Measurements from ENCODE around the gene ZFAND2A.
"Not testable (repeated sequence)": the region's sequence is repeated elsewhere in the genome, so short reads cannot be mapped to it uniquely, and the experiment has no call there.

The ZFAND2A gene

DNA sequence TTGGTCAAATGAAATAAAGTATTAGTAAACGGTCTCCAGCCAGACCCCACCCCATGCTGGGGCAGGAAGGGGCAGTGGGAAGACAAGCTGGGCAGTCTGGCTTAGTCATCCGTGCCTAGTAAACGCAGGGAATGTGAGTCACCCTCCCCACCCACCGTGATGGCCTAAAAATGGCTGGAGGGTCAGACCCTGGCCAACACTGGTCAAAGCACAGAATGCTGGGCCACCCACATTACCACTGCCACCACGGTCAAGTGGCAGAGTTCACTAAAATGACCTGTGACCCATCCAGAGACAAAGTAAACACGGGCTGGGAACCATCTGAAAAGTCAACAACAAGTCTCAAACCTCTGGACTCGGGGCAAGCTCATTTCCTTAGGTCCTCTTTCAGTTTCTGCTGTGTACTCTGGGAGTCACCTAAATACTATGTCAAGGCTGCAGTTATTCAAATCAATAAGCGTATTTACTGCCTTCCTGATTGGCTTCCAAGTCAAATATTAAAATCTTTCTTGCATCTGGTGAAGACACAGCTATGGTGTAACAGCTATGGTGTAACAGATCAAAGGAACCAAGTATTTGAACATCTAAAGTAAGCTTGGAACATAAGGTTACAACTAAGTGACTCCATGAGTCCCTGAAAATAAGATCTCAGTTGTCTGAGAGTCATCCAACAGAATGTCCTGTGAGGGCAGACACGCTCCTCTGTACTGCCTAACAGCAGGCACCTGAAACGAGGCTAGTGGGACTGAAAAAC is 3.0 kb downstream of the ZFAND2A start:
- DNase-seq: no peak
- H3K9me3 ChIP-seq (ENCODE audit: severe bottlenecking): no peaks in the 10 kb centered on the region
- H3K4me3 ChIP-seq (ENCODE audit: low read depth, low read length): no peak overlapping the region
- no peaks in the 10 kb centered on the region for H3K27me3 ChIP-seq (ENCODE audit: insufficient read depth, low read depth, severe bottlenecking)
- no peak for TF ChIP-seq CTCF (IDR thresholded peaks at IDR 0.05; ENCODE audit: low read depth, low read length)
- no peak overlapping the region for H3K27ac ChIP-seq
- H3K36me3 ChIP-seq: peaks cover 48% of the 10 kb centered on the region

- H3K36me3 ChIP-seq: peaks cover 51% of the 10 kb centered on the region
- H3K4me3 ChIP-seq (ENCODE audit: low read depth, low read length); DNase-seq; H3K27ac ChIP-seq; H3K9me3 ChIP-seq (ENCODE audit: severe bottlenecking); H3K27me3 ChIP-seq (ENCODE audit: insufficient read depth, low read depth, severe bottlenecking): not testable (repeated sequence)
Observed at GRCh38 chr7:1155818-1156781, 3.9 kb downstream of the ZFAND2A start.

- DNase-seq: no peak
Observed at GRCh38 chr7:1154172-1154739, 5.7 kb downstream of the ZFAND2A start.

DNA sequence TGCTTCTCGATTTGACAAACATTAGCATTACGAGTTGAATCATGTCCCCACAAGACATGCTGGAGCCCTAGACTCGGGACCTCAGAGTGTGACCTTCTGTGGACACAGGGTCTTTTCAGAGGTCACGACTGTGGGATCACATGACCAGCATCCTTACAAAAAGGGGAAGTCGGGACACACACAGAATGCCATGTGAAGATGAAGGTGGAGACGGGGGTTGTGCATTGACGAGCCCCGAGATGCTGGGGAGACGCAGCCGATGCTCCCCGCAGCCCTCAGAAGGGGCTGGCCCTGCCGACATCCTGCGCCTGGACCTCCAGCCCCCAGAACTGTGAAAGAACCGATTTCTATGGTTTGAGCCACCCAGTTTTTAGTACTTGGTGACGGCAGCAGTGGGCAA is 7.5 kb downstream of the ZFAND2A start:
- Histone ChIP-seq H3K4me3 (ENCODE audit: low read depth, low read length) (no peak overlapping the region), H3K9me3 (ENCODE audit: severe bottlenecking) (no peaks in the 10 kb centered on the region), H3K27me3 (ENCODE audit: insufficient read depth, low read depth, severe bottlenecking) (no peaks in the 10 kb centered on the region), H3K36me3 (peaks cover 43% of the 10 kb centered on the region), H3K27ac (no peak overlapping the region)
- no peak for TF ChIP-seq CTCF (IDR thresholded peaks at IDR 0.05; ENCODE audit: low read depth, low read length)
- no peak for DNase-seq

More at GRCh38 chr7:1154172-1154739, 5.7 kb downstream of the ZFAND2A start:
- Histone ChIP-seq H3K9me3 (ENCODE audit: severe bottlenecking) (no peaks in the 10 kb centered on the region), H3K27ac (no peak overlapping the region), H3K36me3 (peaks cover 51% of the 10 kb centered on the region), H3K4me3 (ENCODE audit: low read depth, low read length) (no peak overlapping the region), H3K27me3 (ENCODE audit: insufficient read depth, low read depth, severe bottlenecking) (no peaks in the 10 kb centered on the region)
- no peak for TF ChIP-seq CTCF (IDR thresholded peaks at IDR 0.05; ENCODE audit: low read depth, low read length)

- peaks cover 37% of the 10 kb centered on the region for H3K36me3 ChIP-seq
- TF ChIP-seq CTCF (IDR thresholded peaks at IDR 0.05; ENCODE audit: low read depth, low read length): no peak
- no peak overlapping the region for H3K4me3 ChIP-seq (ENCODE audit: low read depth, low read length)
- DNase-seq: no peak
- H3K27me3 ChIP-seq (ENCODE audit: insufficient read depth, low read depth, severe bottlenecking): no peaks in the 10 kb centered on the region
- no peak overlapping the region for H3K27ac ChIP-seq
- no peaks in the 10 kb centered on the region for H3K9me3 ChIP-seq (ENCODE audit: severe bottlenecking)
Observed at GRCh38 chr7:1151653-1152425, 8.2 kb downstream of the ZFAND2A start.

Data from WERI-Rb-1 (cell line).